ENCODE data around the gene LNP1.

- TF ChIP-seq, protein P1, sequence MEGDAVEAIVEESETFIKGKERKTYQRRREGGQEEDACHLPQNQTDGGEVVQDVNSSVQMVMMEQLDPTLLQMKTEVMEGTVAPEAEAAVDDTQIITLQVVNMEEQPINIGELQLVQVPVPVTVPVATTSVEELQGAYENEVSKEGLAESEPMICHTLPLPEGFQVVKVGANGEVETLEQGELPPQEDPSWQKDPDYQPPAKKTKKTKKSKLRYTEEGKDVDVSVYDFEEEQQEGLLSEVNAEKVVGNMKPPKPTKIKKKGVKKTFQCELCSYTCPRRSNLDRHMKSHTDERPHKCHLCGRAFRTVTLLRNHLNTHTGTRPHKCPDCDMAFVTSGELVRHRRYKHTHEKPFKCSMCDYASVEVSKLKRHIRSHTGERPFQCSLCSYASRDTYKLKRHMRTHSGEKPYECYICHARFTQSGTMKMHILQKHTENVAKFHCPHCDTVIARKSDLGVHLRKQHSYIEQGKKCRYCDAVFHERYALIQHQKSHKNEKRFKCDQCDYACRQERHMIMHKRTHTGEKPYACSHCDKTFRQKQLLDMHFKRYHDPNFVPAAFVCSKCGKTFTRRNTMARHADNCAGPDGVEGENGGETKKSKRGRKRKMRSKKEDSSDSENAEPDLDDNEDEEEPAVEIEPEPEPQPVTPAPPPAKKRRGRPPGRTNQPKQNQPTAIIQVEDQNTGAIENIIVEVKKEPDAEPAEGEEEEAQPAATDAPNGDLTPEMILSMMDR (IDR thresholded peaks at IDR 0.05; ENCODE audit: low read depth, low read length) = no peak
- no peak for TF ChIP-seq POLR2A (IDR thresholded peaks at IDR 0.05; ENCODE audit: extremely low read depth, insufficient read length)
Measured at GRCh38 chr3:100437721-100438622, 36.6 kb downstream of the LNP1 start.
